ENCODE data around the gene INAVA.

The INAVA gene

GRCh38 chr1:200869753-200870391 lies 24.8 kb upstream of the INAVA start:
- no peak overlapping the region for H3K27ac ChIP-seq
- peak; percentile 69 for DNase-seq (ENCODE audit: low spot score)
- H3K4me3 ChIP-seq = no peak overlapping the region
- TF ChIP-seq CTCF (IDR thresholded peaks at IDR 0.05) = no peak

- DNase-seq (ENCODE audit: low spot score) = no peak
- H3K27ac ChIP-seq = no peak within 1 kb of the TSS
- H3K4me3 ChIP-seq = peak within 1 kb of the TSS; percentile 68
- TF ChIP-seq CTCF (IDR thresholded peaks at IDR 0.05) = no peak
Observed at GRCh38 chr1:200872446-200873115, 22.1 kb upstream of the INAVA start, which contains the start of gene GPR25. Gene GPR25 (plus strand): TSS chr1:200872981. CDS start chr1:200873038, 57 bp downstream.

GRCh38 chr1:200873116-200873670 lies 21.5 kb upstream of the INAVA start:
- Histone ChIP-seq H3K27ac (no peak overlapping the region), H3K4me3 (peak overlapping the region; percentile 68)
- no peak for TF ChIP-seq CTCF (IDR thresholded peaks at IDR 0.05)
- no peak for DNase-seq (ENCODE audit: low spot score)

- no peak for TF ChIP-seq CTCF (IDR thresholded peaks at IDR 0.05)
- peak overlapping the region; percentile 68 for H3K4me3 ChIP-seq
- H3K27ac ChIP-seq = no peak overlapping the region
- DNase-seq (ENCODE audit: low spot score) = peak; percentile 67
Observed at GRCh38 chr1:200873671-200874397, 20.9 kb upstream of the INAVA start.

GRCh38 chr1:200874694-200875093 lies 20.0 kb upstream of the INAVA start:
- no peak for TF ChIP-seq CTCF (IDR thresholded peaks at IDR 0.05)

GRCh38 chr1:200875416-200875815 lies 19.3 kb upstream of the INAVA start:
- TF ChIP-seq CTCF (IDR thresholded peaks at IDR 0.05) = no peak
- H3K27ac ChIP-seq = no peak overlapping the region
- no peak for DNase-seq (ENCODE audit: low spot score)
- no peak overlapping the region for H3K4me3 ChIP-seq

More at GRCh38 chr1:200874694-200875093, 20.0 kb upstream of the INAVA start:
- Histone ChIP-seq H3K27ac (no peak overlapping the region), H3K4me3 (no peak overlapping the region)
- no peak for DNase-seq (ENCODE audit: low spot score)
